Ishikawa (cell line): Measurements from ENCODE around the gene C2orf81.

Experiments used
- CEBPB ChIP-seq: IDR thresholded peaks from 2 replicates; pipeline ENCODE4 v1.6.1; 2012
- FOXM1 ChIP-seq: IDR thresholded peaks from 2 replicates; pipeline ENCODE4 v1.6.1; 2012; ENCODE audit warnings: low read depth, borderline replicate concordance
- YY1 ChIP-seq: IDR thresholded peaks from 2 replicates; pipeline ENCODE4 v1.6.1; 2012; ENCODE audit warnings: low read depth
- ZBTB7A ChIP-seq: IDR thresholded peaks from 2 replicates; pipeline ENCODE4 v1.6.1; 2012; ENCODE audit warnings: low read depth
- TF ChIP-seq, protein P1 (sequence below): IDR thresholded peaks from 2 replicates; pipeline ENCODE4 v1.6.1; 2012
- TF ChIP-seq, protein P2 (sequence below): IDR thresholded peaks from 2 replicates; pipeline ENCODE4 v1.6.1; 2012

DNA sequence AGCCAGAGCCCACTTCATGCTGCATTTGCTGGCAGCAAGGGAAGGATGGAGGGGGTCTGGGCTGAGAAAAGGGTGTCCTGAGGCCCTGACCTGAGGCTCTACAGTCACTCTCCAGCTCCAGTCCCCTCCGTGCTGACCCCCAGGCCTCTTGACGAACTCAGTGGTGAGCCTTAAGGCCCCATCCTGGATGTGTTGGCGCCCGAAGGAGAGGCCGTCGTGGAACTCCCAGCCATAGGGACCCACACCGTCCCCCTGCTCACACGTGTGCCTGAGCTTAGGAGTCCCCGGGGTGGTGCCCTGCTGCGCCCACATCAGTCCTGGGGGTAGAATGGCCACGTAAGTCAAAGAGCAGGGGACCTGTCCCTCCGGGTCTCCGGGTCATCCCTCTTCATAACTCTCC lies 43.0 kb upstream of the C2orf81 start:
- TF ChIP-seq, protein P1, sequence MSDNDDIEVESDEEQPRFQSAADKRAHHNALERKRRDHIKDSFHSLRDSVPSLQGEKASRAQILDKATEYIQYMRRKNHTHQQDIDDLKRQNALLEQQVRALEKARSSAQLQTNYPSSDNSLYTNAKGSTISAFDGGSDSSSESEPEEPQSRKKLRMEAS, result no peak
- no peak for TF ChIP-seq FOXM1
- TF ChIP-seq CEBPB, result no peak
- TF ChIP-seq, protein P2, sequence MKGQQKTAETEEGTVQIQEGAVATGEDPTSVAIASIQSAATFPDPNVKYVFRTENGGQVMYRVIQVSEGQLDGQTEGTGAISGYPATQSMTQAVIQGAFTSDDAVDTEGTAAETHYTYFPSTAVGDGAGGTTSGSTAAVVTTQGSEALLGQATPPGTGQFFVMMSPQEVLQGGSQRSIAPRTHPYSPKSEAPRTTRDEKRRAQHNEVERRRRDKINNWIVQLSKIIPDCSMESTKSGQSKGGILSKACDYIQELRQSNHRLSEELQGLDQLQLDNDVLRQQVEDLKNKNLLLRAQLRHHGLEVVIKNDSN, result no peak
- no peak for TF ChIP-seq ZBTB7A
- TF ChIP-seq YY1, result no peak
